Prostate gland (tissue), 2 donors: Measurements from ENCODE around the gene DNAJC22.

Source experiments
- CTCF ChIP-seq, 4 experiments: fragments of 200-600 bp in 2 of 4; fragments of 450-650 bp in 2 of 4; sonication (generic) in 2 of 4; IDR thresholded peaks; 1 replicate in 3 of 4; 2 replicates in 1 of 4; pipeline ENCODE4 v1.5.1; 2016 to 2019; ENCODE audit warnings: antibody characterized with exemption in 4 of 4, mild to moderate bottlenecking in 2 of 4, moderate library complexity in 2 of 4
- POLR2A ChIP-seq: fragments of 450-650 bp; IDR thresholded peaks from one replicate; pipeline ENCODE4 v1.6.1; 2016; ENCODE audit warnings: antibody characterized with exemption, mild to moderate bottlenecking
- POLR2AphosphoS5 ChIP-seq: sonication (generic); formaldehyde crosslinking; IDR thresholded peaks from one replicate; pipeline ENCODE4 v1.6.1; 2017; ENCODE audit warnings: antibody characterized with exemption

GRCh38 chr12:49345825-49346658 lies 646 bp upstream of the DNAJC22 start:
- TF ChIP-seq POLR2A = no peak
- no peak for TF ChIP-seq CTCF (IDR thresholded peaks at IDR 0.05)
- TF ChIP-seq POLR2AphosphoS5 = no peak
